ENCODE measurements around the gene PCSK5. TPM values are rescaled to one million over a fixed set of nuclear protein-coding genes. Genes with fewer than 3 reads are reported as not detected.

PCSK5 gene
- total RNA-seq, 2 experiments from 2014 or later, result 3.0 to 3.1 TPM

DNA sequence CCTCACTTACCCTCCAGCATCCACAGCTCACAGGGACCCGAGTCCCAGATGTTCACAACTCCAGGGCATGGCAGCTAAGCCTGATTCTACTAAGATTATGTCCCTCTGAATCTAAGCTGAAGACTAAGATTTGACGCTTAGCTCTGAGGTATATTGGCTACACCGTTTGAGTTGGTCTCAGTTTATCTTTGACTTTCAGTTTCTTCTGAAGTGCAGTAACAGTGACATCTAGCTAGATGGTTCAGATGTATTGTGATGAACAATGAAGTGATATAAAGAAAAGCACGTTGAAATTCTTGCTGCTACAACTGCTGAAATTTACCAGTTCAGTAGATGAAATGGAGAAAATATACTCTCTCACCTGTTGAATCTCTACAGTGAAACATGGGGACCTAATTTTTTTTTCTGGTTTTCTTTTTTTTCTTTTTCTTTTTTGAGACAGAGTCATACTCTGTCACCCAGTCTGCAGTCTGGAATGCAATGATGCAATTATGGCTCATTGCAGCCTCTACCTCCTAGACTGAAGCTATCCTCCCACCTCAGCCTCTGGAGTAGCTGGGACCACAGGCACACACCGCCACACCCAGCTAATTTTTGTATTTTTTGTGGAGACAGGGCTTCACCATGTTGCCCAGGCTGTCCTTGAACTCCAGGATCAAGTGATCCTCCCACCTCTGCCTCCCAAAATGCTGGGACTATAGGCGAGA lies 488.0 kb downstream of the PCSK5 start:
- no peak for DNase-seq
- ATAC-seq, result no peak
- Mint-ChIP-seq H3K4me1 (no peaks in the 10 kb centered on the region), H3K27ac (no peak overlapping the region), H3K27me3 (no peaks in the 10 kb centered on the region), H3K4me3 (no peak overlapping the region), H3K9me3 (ENCODE audit: low read depth) (no peaks in the 10 kb centered on the region), H3K36me3 (ENCODE audit: low read depth) (peaks cover 6% of the 10 kb centered on the region)
- POLR2A ChIA-PET, result interaction anchor here (0.5 kb wide), 1 partner anchor 249 kb away, joined by 5 read pairs; no protein-coding TSS in a partner anchor
- CTCF ChIA-PET, result no interaction called here
- intact Hi-C loops (cut with DNase I, micrococcal nuclease), result no loop called here

GRCh38 chr9:76379494-76379893 lies 489.0 kb downstream of the PCSK5 start:
- H3K27me3 Mint-ChIP-seq, result no peaks in the 10 kb centered on the region
- H3K27ac Mint-ChIP-seq, result no peak overlapping the region
- H3K36me3 Mint-ChIP-seq (ENCODE audit: low read depth), result peaks cover 9% of the 10 kb centered on the region
- CTCF ChIA-PET, result no interaction called here
- no peaks in the 10 kb centered on the region for H3K9me3 Mint-ChIP-seq (ENCODE audit: low read depth)
- ATAC-seq, result no peak
- no peak overlapping the region for H3K4me3 Mint-ChIP-seq
- no peak for DNase-seq
- POLR2A ChIA-PET, result no interaction called here
- intact Hi-C loops (cut with DNase I, micrococcal nuclease), result no loop called here
- H3K4me1 Mint-ChIP-seq, result no peaks in the 10 kb centered on the region

- Mint-ChIP-seq H3K27me3 (no peaks in the 10 kb centered on the region), H3K4me3 (no peak overlapping the region), H3K4me1 (peaks cover 26% of the 10 kb centered on the region), H3K27ac (no peak overlapping the region), H3K9me3 (ENCODE audit: low read depth) (peaks cover 6% of the 10 kb centered on the region), H3K36me3 (ENCODE audit: low read depth) (peaks cover 31% of the 10 kb centered on the region)
- ChIA-PET POLR2A (no interaction called here), CTCF (no interaction called here)
- DNase-seq (no peak), ATAC-seq (no peak)
- intact Hi-C loops (cut with DNase I, micrococcal nuclease), result loop anchor here (5.0 to 10.0 kb wide), 5 partner anchors 622 to 1436 kb away; partner anchors contain the start of genes C9orf40 (in 1 of the 2), CARNMT1 (in 1 of the 2), NMRK1 (in 1 of the 2) and OSTF1 (in 1 of the 2)
Observed at GRCh38 chr9:76390656-76391055, 500.2 kb downstream of the PCSK5 start.

DNA sequence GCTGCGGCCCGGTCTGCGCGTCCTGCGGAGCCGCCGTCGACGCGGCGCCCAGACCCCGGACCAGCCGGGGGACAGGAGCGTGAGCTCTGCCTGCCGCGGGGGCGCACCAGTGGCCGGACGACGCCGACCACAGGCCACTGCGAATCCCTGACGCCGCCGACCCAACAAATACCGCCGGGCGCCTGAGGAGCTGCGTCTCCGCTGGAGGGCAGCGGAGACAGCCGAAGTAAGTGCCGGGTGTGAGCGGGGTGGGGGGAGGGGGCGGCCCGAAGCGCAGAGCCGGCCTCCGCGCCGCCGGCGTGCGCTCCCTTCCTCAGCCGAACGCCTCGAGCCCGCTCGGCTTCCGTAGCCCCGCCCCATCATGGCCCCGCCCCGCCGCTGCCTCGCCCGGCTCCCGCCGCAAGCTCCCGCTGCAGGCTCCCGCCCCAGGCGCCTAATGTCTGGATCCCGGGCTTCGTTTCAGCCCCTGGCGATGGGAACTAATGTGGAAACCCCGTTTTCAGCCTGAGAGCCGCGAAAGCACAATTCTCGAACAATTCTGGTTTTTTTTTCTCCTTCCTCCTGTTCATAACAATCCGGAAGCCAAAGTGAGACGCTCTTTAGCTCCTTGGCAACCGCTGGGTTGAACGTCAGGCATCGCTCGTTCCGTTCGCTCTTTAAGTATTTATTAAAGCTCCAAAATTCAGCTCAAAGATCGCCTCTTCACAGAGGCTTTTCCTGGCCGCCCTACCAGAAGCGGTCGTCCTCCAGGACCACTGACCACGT lies 503.9 kb downstream of the PCSK5 start, which contains the start of gene RFK:
TSS of gene RFK (minus strand) at position 232 of the 765 bp plus-strand sequence. CDS start 255 bp downstream, outside the sequence.
- H3K4me3 Mint-ChIP-seq, result peak within 1 kb of the TSS; percentile 85
- ChIA-PET CTCF (interaction anchor here (0.7 to 2.4 kb wide), 17 partner anchors 17 to 1373 kb away, joined by 3 to 10 read pairs (median 4); partner anchors contain the start of gene GCNT1), POLR2A (interaction anchor here (0.7 to 1.5 kb wide), 10 partner anchors 9 to 1306 kb away, joined by 3 to 8 read pairs (median 4); partner anchors contain the start of genes GCNT1, NMRK1 and OSTF1)
- ATAC-seq (peak; percentile 89), DNase-seq (peak; percentile 96)
- no peaks in the 10 kb centered on the region for H3K27me3 Mint-ChIP-seq
- H3K36me3 Mint-ChIP-seq (ENCODE audit: low read depth), result peaks cover 21% of the 10 kb centered on the region
- H3K4me1 Mint-ChIP-seq, result peaks cover 26% of the 10 kb centered on the region
- H3K9me3 Mint-ChIP-seq (ENCODE audit: low read depth), result peaks cover 6% of the 10 kb centered on the region
- H3K27ac Mint-ChIP-seq, result peak within 1 kb of the TSS; percentile 95
- intact Hi-C loops (cut with DNase I, micrococcal nuclease), result loop anchor here (1.0 to 10.0 kb wide), 15 partner anchors 9 to 1440 kb away; partner anchors contain the start of genes GCNT1 (in 2 of the 2), VPS13A (in 2 of the 2), C9orf40 (in 1 of the 2) and CARNMT1 (in 1 of the 2)

DNA sequence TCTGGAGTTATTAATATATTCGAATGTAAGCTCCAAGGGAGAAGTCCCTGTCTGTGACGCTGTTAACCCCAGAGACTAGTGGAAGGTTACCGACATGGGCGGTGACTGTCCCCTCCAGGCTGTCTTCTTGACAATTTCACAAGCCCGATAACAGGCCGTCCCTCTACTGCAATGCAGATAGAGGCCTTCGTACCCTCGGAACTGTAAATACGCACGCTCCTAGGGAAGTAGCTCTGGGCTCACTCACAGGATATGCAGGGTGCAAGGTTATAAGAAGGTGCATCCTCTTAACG lies 504.4 kb downstream of the PCSK5 start:
- ChIA-PET POLR2A (interaction anchor here (0.7 to 1.5 kb wide), 5 partner anchors 10 to 1307 kb away, joined by 3 to 7 read pairs (median 4); partner anchors contain the start of genes GCNT1, NMRK1 and OSTF1), CTCF (interaction anchor here (0.7 to 2.4 kb wide), 9 partner anchors 25 to 1373 kb away, joined by 3 to 10 read pairs (median 6); partner anchors contain the start of gene GCNT1)
- peak overlapping the region; percentile 85 for H3K4me3 Mint-ChIP-seq
- H3K27me3 Mint-ChIP-seq, result no peaks in the 10 kb centered on the region
- ATAC-seq, result peak; percentile 66
- DNase-seq, result peak; percentile 75
- intact Hi-C loops (cut with DNase I, micrococcal nuclease), result loop anchor here (1.0 to 10.0 kb wide), 15 partner anchors 8 to 1440 kb away; partner anchors contain the start of genes GCNT1 (in 2 of the 2), VPS13A (in 2 of the 2), C9orf40 (in 1 of the 2) and CARNMT1 (in 1 of the 2)
- H3K36me3 Mint-ChIP-seq (ENCODE audit: low read depth), result peaks cover 21% of the 10 kb centered on the region
- H3K4me1 Mint-ChIP-seq, result peaks cover 26% of the 10 kb centered on the region
- peaks cover 6% of the 10 kb centered on the region for H3K9me3 Mint-ChIP-seq (ENCODE audit: low read depth)
- H3K27ac Mint-ChIP-seq, result peak overlapping the region; percentile 95

- intact Hi-C loops (cut with DNase I, micrococcal nuclease), result loop anchor here (2.0 to 10.0 kb wide), 8 partner anchors 43 to 1441 kb away; partner anchors contain the start of genes C9orf40 (in 1 of the 2), NMRK1 (in 1 of the 2), OSTF1 (in 1 of the 2) and PCSK5 (in 1 of the 2)
- DNase-seq (no peak), ATAC-seq (no peak)
- Mint-ChIP-seq H3K9me3 (ENCODE audit: low read depth) (peaks cover 6% of the 10 kb centered on the region), H3K36me3 (ENCODE audit: low read depth) (peaks cover 21% of the 10 kb centered on the region), H3K27ac (peak overlapping the region; percentile 26), H3K4me1 (peaks cover 26% of the 10 kb centered on the region), H3K27me3 (no peaks in the 10 kb centered on the region), H3K4me3 (peak overlapping the region; percentile 85)
- CTCF ChIA-PET, result interaction anchor here (1.2 kb wide), 1 partner anchor 52 kb away, joined by 4 read pairs; no protein-coding TSS in a partner anchor
- POLR2A ChIA-PET, result interaction anchor here (0.7 to 1.5 kb wide), 2 partner anchors 47 to 64 kb away, joined by 3 to 4 read pairs; partner anchors contain the start of gene GCNT1
Observed at GRCh38 chr9:76395381-76395780, 504.9 kb downstream of the PCSK5 start.

- Mint-ChIP-seq H3K4me1 (peaks cover 23% of the 10 kb centered on the region), H3K4me3 (no peak overlapping the region), H3K36me3 (ENCODE audit: low read depth) (peaks cover 13% of the 10 kb centered on the region), H3K27ac (no peak overlapping the region), H3K9me3 (ENCODE audit: low read depth) (peaks cover 6% of the 10 kb centered on the region), H3K27me3 (no peaks in the 10 kb centered on the region)
- intact Hi-C loops (cut with DNase I, micrococcal nuclease), result loop anchor here (10.0 kb wide), 2 partner anchors 1311 to 1441 kb away; partner anchors contain the start of genes C9orf40 (in 1 of the 2), NMRK1 (in 1 of the 2) and OSTF1 (in 1 of the 2)
- ChIA-PET POLR2A (no interaction called here), CTCF (no interaction called here)
- DNase-seq (no peak), ATAC-seq (no peak)
Observed at GRCh38 chr9:76396144-76396543, 505.7 kb downstream of the PCSK5 start.

- no peak for ATAC-seq
- H3K27me3 Mint-ChIP-seq, result no peaks in the 10 kb centered on the region
- peaks cover 22% of the 10 kb centered on the region for H3K4me1 Mint-ChIP-seq
- intact Hi-C loops (cut with DNase I, micrococcal nuclease), result loop anchor here (10.0 kb wide), 2 partner anchors 1312 to 1442 kb away; partner anchors contain the start of genes C9orf40 (in 1 of the 2), NMRK1 (in 1 of the 2) and OSTF1 (in 1 of the 2)
- peaks cover 12% of the 10 kb centered on the region for H3K36me3 Mint-ChIP-seq (ENCODE audit: low read depth)
- peaks cover 6% of the 10 kb centered on the region for H3K9me3 Mint-ChIP-seq (ENCODE audit: low read depth)
- H3K4me3 Mint-ChIP-seq, result no peak overlapping the region
- no peak for DNase-seq
- POLR2A ChIA-PET, result interaction anchor here (0.6 kb wide), 1 partner anchor 1173 kb away, joined by 3 read pairs; no protein-coding TSS in a partner anchor
- CTCF ChIA-PET, result no interaction called here
- no peak overlapping the region for H3K27ac Mint-ChIP-seq
Observed at GRCh38 chr9:76396597-76396996, 506.1 kb downstream of the PCSK5 start.

DNA sequence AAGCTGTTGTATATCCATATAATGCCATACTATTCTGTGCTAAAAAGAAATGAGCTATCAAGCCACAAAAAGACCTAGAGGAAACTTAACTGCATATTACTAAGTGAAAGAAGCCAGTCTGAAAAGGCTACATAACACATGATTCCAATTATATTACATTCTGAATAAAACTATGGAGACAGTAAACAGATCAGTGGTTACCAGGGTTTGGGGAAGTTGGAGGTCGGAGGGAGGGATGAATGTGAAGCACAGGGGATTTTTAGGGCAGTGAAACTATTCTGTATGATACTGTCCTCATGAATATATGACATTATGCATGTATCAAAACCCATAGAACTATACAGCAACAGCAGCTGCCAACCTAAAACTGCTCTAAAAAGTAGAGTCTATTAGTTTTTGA lies 509.4 kb downstream of the PCSK5 start:
- Mint-ChIP-seq H3K36me3 (ENCODE audit: low read depth) (no peaks in the 10 kb centered on the region), H3K4me1 (peaks cover 15% of the 10 kb centered on the region), H3K27me3 (no peaks in the 10 kb centered on the region), H3K9me3 (ENCODE audit: low read depth) (no peaks in the 10 kb centered on the region), H3K27ac (no peak overlapping the region), H3K4me3 (no peak overlapping the region)
- intact Hi-C loops (cut with DNase I, micrococcal nuclease), result loop anchor here (5.0 to 10.0 kb wide), 3 partner anchors 117 to 1445 kb away; partner anchors contain the start of genes C9orf40 (in 1 of the 2), NMRK1 (in 1 of the 2) and OSTF1 (in 1 of the 2)
- ChIA-PET POLR2A (no interaction called here), CTCF (interaction anchor here (1.2 kb wide), 1 partner anchor 259 kb away, joined by 3 read pairs; no protein-coding TSS in a partner anchor)
- no peak for DNase-seq
- no peak for ATAC-seq

GRCh38 chr9:76400534-76401096 lies 510.1 kb downstream of the PCSK5 start:
- Mint-ChIP-seq H3K27ac (no peak overlapping the region), H3K4me1 (peaks cover 11% of the 10 kb centered on the region), H3K9me3 (ENCODE audit: low read depth) (no peaks in the 10 kb centered on the region), H3K27me3 (no peaks in the 10 kb centered on the region), H3K36me3 (ENCODE audit: low read depth) (no peaks in the 10 kb centered on the region), H3K4me3 (no peak overlapping the region)
- ChIA-PET CTCF (interaction anchor here (0.6 to 1.2 kb wide), 4 partner anchors 42 to 1135 kb away, joined by 3 to 4 read pairs (median 3); no protein-coding TSS in a partner anchor), POLR2A (no interaction called here)
- ATAC-seq (peak; percentile 50), DNase-seq (peak; percentile 14)
- intact Hi-C loops (cut with DNase I, micrococcal nuclease), result loop anchor here in 1 of 2 experiments (5.0 kb wide), 1 partner anchor 117 kb away; no protein-coding TSS in a partner anchor

Data from activated CD4-positive, alpha-beta T cell treated with anti-CD3 and anti-CD28 coated beads for 36 hours (primary cell).